Neuronal stem cell (in vitro differentiated cells): ENCODE results near the gene SESTD1.

Source experiments
- DNase-seq: peaks from one replicate; pipeline ENCODE4 v3.0.0-alpha.2; 2013; ENCODE audit warnings: low spot score
- H2AFZ ChIP-seq: one replicate; pipeline ENCODE4 v1.6.1; 2013; ENCODE audit warnings: mild to moderate bottlenecking, low read length, inconsistent platforms
- H2AK5ac ChIP-seq: 2 replicates; pipeline ENCODE4 v1.6.1; 2013; ENCODE audit warnings: low read depth, mild to moderate bottlenecking, inconsistent platforms, low read length, moderate library complexity, mixed read lengths
- H2BK120ac ChIP-seq: 2 replicates; pipeline ENCODE4 v1.6.1; 2013; ENCODE audit warnings: low read depth, mild to moderate bottlenecking, inconsistent platforms, low read length, moderate library complexity, mixed read lengths
- H2BK12ac ChIP-seq: one replicate; pipeline ENCODE4 v1.6.1; 2013; ENCODE audit warnings: low read length, inconsistent platforms
- H2BK15ac ChIP-seq: 2 replicates; pipeline ENCODE4 v1.6.1; 2013; ENCODE audit warnings: mild to moderate bottlenecking, low read length, inconsistent platforms, mixed read lengths
- H2BK5ac ChIP-seq: one replicate; pipeline ENCODE4 v1.6.1; 2013; ENCODE audit warnings: inconsistent platforms, mild to moderate bottlenecking, low read length, moderate library complexity
- H3K14ac ChIP-seq: one replicate; pipeline ENCODE4 v1.6.1; 2013; ENCODE audit warnings: low read length, inconsistent platforms
- H3K18ac ChIP-seq: 2 replicates; pipeline ENCODE4 v1.6.1; 2013; ENCODE audit warnings: low read length, inconsistent platforms
- H3K23ac ChIP-seq: 2 replicates; pipeline ENCODE4 v1.6.1; 2013; ENCODE audit warnings: low read depth, mild to moderate bottlenecking, mixed read lengths, low read length, inconsistent platforms; ENCODE audit not compliant: poor library complexity
- H3K27ac ChIP-seq: replicated peaks from 3 replicates; pipeline ENCODE4 v1.5.1; 2013; ENCODE audit warnings: low read length, inconsistent platforms
- H3K27me3 ChIP-seq, 3 experiments: 2 replicates each; pipeline ENCODE4 v1.6.1; 2013; ENCODE audit warnings: low read length in 3 of 3, mild to moderate bottlenecking in 2 of 3, inconsistent platforms in 1 of 3, low read depth in 1 of 3, mixed read lengths in 1 of 3, moderate library complexity in 1 of 3; ENCODE audit not compliant: control insufficient read depth in 3 of 3, insufficient read depth in 3 of 3
- H3K36me3 ChIP-seq, 2 donors: replicated peaks in 1 of 2; 2 replicates each; pipeline ENCODE4 v1.6.1; 2013; ENCODE audit warnings: low read length in 2 of 2; ENCODE audit not compliant: control insufficient read depth in 2 of 2, insufficient read depth in 2 of 2
- H3K4ac ChIP-seq: 2 replicates; pipeline ENCODE4 v1.6.1; 2013; ENCODE audit warnings: inconsistent platforms, mild to moderate bottlenecking, low read length, moderate library complexity
- H3K4me1 ChIP-seq, 2 donors: 1 replicate in 1 of 2; 2 replicates in 1 of 2; pipeline ENCODE4 v1.6.1; 2013; ENCODE audit warnings: low read length in 2 of 2, low read depth in 1 of 2; ENCODE audit not compliant: control insufficient read depth in 2 of 2, insufficient read depth in 1 of 2
- H3K4me2 ChIP-seq: one replicate; pipeline ENCODE4 v1.6.1; 2013; ENCODE audit warnings: mild to moderate bottlenecking, low read length, inconsistent platforms; ENCODE audit not compliant: insufficient read depth, poor library complexity, severe bottlenecking
- H3K4me3 ChIP-seq, 2 donors: 2 replicates each; pipeline ENCODE4 v1.5.1; 2013; ENCODE audit warnings: low read length in 2 of 2, mild to moderate bottlenecking in 2 of 2, inconsistent platforms in 1 of 2, moderate library complexity in 1 of 2
- H3K79me1 ChIP-seq: one replicate; pipeline ENCODE4 v1.6.1; 2013; ENCODE audit warnings: low read depth, mild to moderate bottlenecking, inconsistent platforms, low read length, moderate library complexity
- H3K9ac ChIP-seq: one replicate; pipeline ENCODE4 v1.6.1; 2013; ENCODE audit warnings: mild to moderate bottlenecking, low read depth, low read length, inconsistent platforms; ENCODE audit not compliant: poor library complexity
- H3K9me3 ChIP-seq, 2 donors: replicated peaks in 1 of 2; 2 replicates each; pipeline versions ENCODE3 to v1.6.1; 2013; ENCODE audit warnings: low read length in 2 of 2, mild to moderate bottlenecking in 2 of 2, inconsistent platforms in 1 of 2, low read depth in 1 of 2, mixed read lengths in 1 of 2, moderate library complexity in 1 of 2; ENCODE audit not compliant: control insufficient read depth in 2 of 2, insufficient read depth in 1 of 2
- H4K8ac ChIP-seq: one replicate; pipeline ENCODE4 v1.6.1; 2013; ENCODE audit warnings: low read depth, mild to moderate bottlenecking, inconsistent platforms, low read length, moderate library complexity
- H4K91ac ChIP-seq: one replicate; pipeline ENCODE4 v1.6.1; 2013; ENCODE audit warnings: low read length, low read depth, mild to moderate bottlenecking, inconsistent platforms; ENCODE audit not compliant: poor library complexity
- WGBS, 2 donors: extraction: QIAGEN DNeasy Blood & Tissue Kit; methylation state at CpG; one replicate each; pipeline ENCODE4 v1.1.7; 2013; ENCODE audit warnings: missing lambda C conversion rate in 2 of 2, mixed read lengths in 1 of 2; ENCODE audit not compliant: insufficient read length in 2 of 2, insufficient replicate concordance in 1 of 2; ENCODE audit errors: extremely low coverage in 2 of 2; 5-methylcytosine and 5-hydroxymethylcytosine counted together

SESTD1 gene

GRCh38 chr2:179252423-179252822, 12.2 kb downstream of the SESTD1 start:
- Histone ChIP-seq H3K9ac (no peak overlapping the region), H3K23ac (no peak overlapping the region), H2BK15ac (no peak overlapping the region), H3K4me1 (no peaks in the 10 kb centered on the region), H2AFZ (no peak overlapping the region), H3K9me3 (peaks cover 0 to 36% of the 10 kb centered on the region in 2 donors), H3K79me1 (peaks cover 2% of the 10 kb centered on the region), H3K27me3 (no peaks in the 10 kb centered on the region), H3K4me2 (no peak overlapping the region), H2AK5ac (no peak overlapping the region), H4K91ac (no peak overlapping the region), H2BK12ac (no peak overlapping the region), H3K14ac (no peak overlapping the region), H2BK120ac (no peak overlapping the region), H3K4me3 (no peak overlapping the region), H3K4ac (no peak overlapping the region), H3K18ac (no peak overlapping the region), H2BK5ac (no peak overlapping the region), H3K27ac (no peak overlapping the region), H4K8ac (no peak overlapping the region), H3K36me3 (no peaks in the 10 kb centered on the region)
- no CpG with 5 or more reads among the region's 2 CpGs for WGBS, 2 donors
- DNase-seq: no peak

GRCh38 chr2:179251870-179252269, 12.8 kb downstream of the SESTD1 start:
- H2BK12ac ChIP-seq: no peak overlapping the region
- H2BK120ac ChIP-seq: no peak overlapping the region
- DNase-seq: no peak
- no peak overlapping the region for H3K23ac ChIP-seq
- H2BK15ac ChIP-seq: no peak overlapping the region
- H3K9ac ChIP-seq: no peak overlapping the region
- no peak overlapping the region for H3K27ac ChIP-seq
- H3K36me3 ChIP-seq: no peaks in the 10 kb centered on the region
- no peak overlapping the region for H3K4me3 ChIP-seq
- no peak overlapping the region for H3K4me2 ChIP-seq
- no peak overlapping the region for H2AK5ac ChIP-seq
- no peak overlapping the region for H3K18ac ChIP-seq
- no peak overlapping the region for H3K14ac ChIP-seq
- no peaks in the 10 kb centered on the region for H3K4me1 ChIP-seq
- no peak overlapping the region for H2AFZ ChIP-seq
- peaks cover 0 to 31% of the 10 kb centered on the region in 2 donors for H3K9me3 ChIP-seq
- no peaks in the 10 kb centered on the region for H3K27me3 ChIP-seq
- H3K4ac ChIP-seq: no peak overlapping the region
- H4K8ac ChIP-seq: no peak overlapping the region
- no peak overlapping the region for H4K91ac ChIP-seq
- no peak overlapping the region for H2BK5ac ChIP-seq
- H3K79me1 ChIP-seq: peaks cover 2% of the 10 kb centered on the region

- Histone ChIP-seq H3K18ac (no peak overlapping the region), H2BK12ac (no peak overlapping the region), H2BK120ac (no peak overlapping the region), H3K23ac (no peak overlapping the region), H3K14ac (no peak overlapping the region), H2AK5ac (no peak overlapping the region), H3K27ac (no peak overlapping the region), H3K27me3 (no peaks in the 10 kb centered on the region), H2AFZ (no peak overlapping the region), H3K79me1 (peaks cover 2% of the 10 kb centered on the region), H3K4ac (no peak overlapping the region), H4K8ac (no peak overlapping the region), H4K91ac (no peak overlapping the region), H3K4me2 (no peak overlapping the region), H3K4me3 (no peak overlapping the region), H3K36me3 (no peaks in the 10 kb centered on the region), H3K9ac (no peak overlapping the region), H2BK5ac (no peak overlapping the region), H3K9me3 (peaks cover 0 to 24% of the 10 kb centered on the region in 2 donors), H3K4me1 (no peaks in the 10 kb centered on the region), H2BK15ac (no peak overlapping the region)
- WGBS, 2 donors: no CpG with 5 or more reads among the region's 1 CpG
- DNase-seq: no peak
These were observed 13.7 kb downstream of the SESTD1 start for GRCh38 chr2:179250848-179251504.

GRCh38 chr2:179250095-179250494, 14.5 kb downstream of the SESTD1 start:
- Histone ChIP-seq H2AK5ac (no peak overlapping the region), H3K4me1 (no peaks in the 10 kb centered on the region), H2BK5ac (no peak overlapping the region), H3K79me1 (peaks cover 2% of the 10 kb centered on the region), H4K8ac (no peak overlapping the region), H2BK120ac (no peak overlapping the region), H3K27ac (no peak overlapping the region), H3K36me3 (no peaks in the 10 kb centered on the region), H3K4me3 (no peak overlapping the region), H3K4me2 (no peak overlapping the region), H4K91ac (no peak overlapping the region), H3K27me3 (no peaks in the 10 kb centered on the region), H3K9ac (no peak overlapping the region), H2BK15ac (no peak overlapping the region), H3K18ac (no peak overlapping the region), H3K14ac (no peak overlapping the region), H3K23ac (no peak overlapping the region), H3K4ac (no peak overlapping the region), H2BK12ac (no peak overlapping the region), H2AFZ (no peak overlapping the region), H3K9me3 (peaks cover 0 to 20% of the 10 kb centered on the region in 2 donors)
- no peak for DNase-seq
- WGBS, 2 donors: no CpG with 5 or more reads among the region's 3 CpGs
